Neural progenitor cell (in vitro differentiated cells): ENCODE measurements around the gene FAM162A. TPM values are rescaled to one million over a fixed set of nuclear protein-coding genes. Genes with fewer than 3 reads are reported as not detected.

Source experiments
- DNase-seq: peaks from one replicate; pipeline ENCODE4 v3.0.0-alpha.2; 2016; ENCODE audit warnings: low spot score
- H2AFZ ChIP-seq: fragments of 200-600 bp; sonication (generic); replicated peaks from 2 replicates; pipeline ENCODE4 v1.6.1; 2016; ENCODE audit warnings: antibody characterized with exemption
- H3F3A ChIP-seq: fragments of 200-600 bp; sonication (generic); 2 replicates; pipeline ENCODE4 v1.6.1; 2016; ENCODE audit warnings: antibody characterized with exemption, low read depth
- H3K27ac ChIP-seq: fragments of 200-600 bp; sonication (generic); 2 replicates; pipeline ENCODE4 v1.5.1; 2016; ENCODE audit warnings: mild to moderate bottlenecking
- H3K27me3 ChIP-seq: fragments of 200-600 bp; sonication (generic); 2 replicates; pipeline ENCODE4 v1.6.1; 2016; ENCODE audit warnings: mild to moderate bottlenecking, moderate library complexity
- H3K36me3 ChIP-seq: fragments of 200-600 bp; sonication (generic); 2 replicates; pipeline ENCODE4 v1.5.1; 2016
- H3K4me1 ChIP-seq: fragments of 200-600 bp; sonication (generic); 2 replicates; pipeline ENCODE4 v1.6.1; 2016; ENCODE audit warnings: mixed run types
- H3K4me2 ChIP-seq: fragments of 200-600 bp; sonication (generic); 2 replicates; pipeline ENCODE4 v1.6.1; 2016
- H3K4me3 ChIP-seq: fragments of 200-600 bp; sonication (generic); 2 replicates; pipeline ENCODE4 v1.5.1; 2016
- H3K79me2 ChIP-seq: fragments of 200-600 bp; sonication (generic); 2 replicates; pipeline ENCODE4 v1.6.1; 2016; ENCODE audit warnings: low read depth
- H3K9ac ChIP-seq: fragments of 200-600 bp; sonication (generic); 2 replicates; pipeline ENCODE4 v1.6.1; 2016
- H3K9me3 ChIP-seq: fragments of 200-600 bp; sonication (generic); 2 replicates; pipeline ENCODE4 v1.5.1; 2016; ENCODE audit warnings: low read depth
- H4K20me1 ChIP-seq: fragments of 200-600 bp; sonication (generic); 2 replicates; pipeline ENCODE4 v1.6.1; 2016; ENCODE audit warnings: low read depth
- H3K27ac Mint-ChIP-seq: 3 replicates; pipeline ENCODE4 v1.8.0; 2021; ENCODE audit warnings: mixed read lengths
- H3K27me3 Mint-ChIP-seq: 2 replicates; pipeline ENCODE4 v1.8.0; 2022; ENCODE audit warnings: low read depth, mild to moderate bottlenecking, inconsistent platforms, moderate library complexity, mixed read lengths; ENCODE audit not compliant: insufficient read depth
- H3K36me3 Mint-ChIP-seq: 3 replicates; pipeline ENCODE4 v1.8.0; 2021; ENCODE audit warnings: mixed read lengths
- H3K4me1 Mint-ChIP-seq: 3 replicates; pipeline ENCODE4 v1.8.0; 2021; ENCODE audit warnings: mixed read lengths
- H3K4me3 Mint-ChIP-seq: 3 replicates; pipeline ENCODE4 v1.8.0; 2021; ENCODE audit warnings: mild to moderate bottlenecking, moderate library complexity, mixed read lengths
- H3K9me3 Mint-ChIP-seq: 3 replicates; pipeline ENCODE4 v1.8.0; 2020; ENCODE audit warnings: mixed read lengths
- EZH2 ChIP-seq: fragments of 200-600 bp; sonication (generic); IDR thresholded peaks from 2 replicates; pipeline ENCODE4 v1.6.1; 2017; ENCODE audit warnings: antibody characterized with exemption, mild to moderate bottlenecking, moderate library complexity
- EZH2phosphoT487 ChIP-seq: fragments of 200-600 bp; sonication (generic); IDR thresholded peaks from 2 replicates; pipeline ENCODE4 v1.6.1; 2017; ENCODE audit warnings: antibody characterized with exemption
- total RNA-seq: library from RNA; depleted of rRNA; stranded (reverse); fragments of >200 nt; gene quantifications from 2 replicates; pipeline ENCODE4 v1.2.3, GENCODE V29; 2015; ENCODE audit warnings: low replicate concordance
- TF ChIP-seq, protein P1 (sequence below): fragments of 200-600 bp; sonication (generic); IDR thresholded peaks from 2 replicates; pipeline ENCODE4 v1.5.1; 2017; ENCODE audit warnings: antibody characterized with exemption, mild to moderate bottlenecking

FAM162A gene
- total RNA-seq, 1 donor from 2014 or later, result 66.1 TPM

DNA sequence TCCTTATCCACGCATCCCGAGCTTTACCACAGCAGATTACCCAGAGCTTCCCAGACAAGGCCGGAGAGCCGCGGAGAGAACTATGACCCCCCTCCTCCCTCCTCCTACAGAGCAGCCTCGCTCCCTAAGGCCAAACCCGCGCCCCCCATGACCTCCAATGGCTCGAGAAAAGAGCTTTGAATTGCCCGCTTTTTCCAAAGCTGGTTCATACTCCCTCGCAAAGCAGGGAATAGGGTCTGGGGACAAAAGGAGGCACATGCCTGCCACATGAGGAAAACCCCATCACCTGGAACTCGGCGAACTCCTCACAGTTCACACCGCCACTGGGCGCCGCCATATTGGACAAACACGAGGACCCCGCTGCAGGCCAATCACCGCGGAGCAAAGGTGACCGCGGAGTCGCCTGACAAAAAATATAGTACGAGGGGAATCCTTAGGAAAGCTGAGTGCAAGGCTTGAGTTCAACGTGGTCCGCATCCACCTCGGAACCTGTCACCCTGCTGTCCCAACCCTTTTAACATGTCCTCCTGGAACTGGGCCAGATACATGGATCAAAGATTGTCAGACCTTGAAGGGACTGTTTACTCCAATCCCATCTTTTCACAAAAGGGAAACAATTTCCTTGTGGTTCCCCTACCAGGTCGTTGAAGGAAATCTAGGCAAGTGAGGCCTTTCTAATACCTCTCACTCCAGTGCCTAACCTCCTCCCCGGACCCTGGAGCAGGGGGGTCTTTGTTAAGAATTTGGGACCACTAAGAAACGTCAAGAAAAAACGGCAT is 905 bp upstream of the FAM162A start, which contains the start of gene MIX23:
MIX23 (minus strand) TSS at position 344 of the 779 bp plus-strand sequence; CDS start at position 337, 7 bp downstream.
- Mint-ChIP-seq H3K27ac (peak within 1 kb of the TSS; percentile 59), H3K9me3 (no peaks in the 10 kb centered on the region), H3K4me1 (peaks cover 30% of the 10 kb centered on the region), H3K36me3 (peaks cover 2% of the 10 kb centered on the region), H3K4me3 (peak within 1 kb of the TSS; percentile 95), H3K27me3 (peaks cover 3% of the 10 kb centered on the region)
- no peaks in the 10 kb centered on the region for H3K9me3 ChIP-seq
- H3K36me3 ChIP-seq, result no peaks in the 10 kb centered on the region
- H2AFZ ChIP-seq, result peak within 1 kb of the TSS; percentile 86
- peak within 1 kb of the TSS; percentile 23 for H3K27ac ChIP-seq
- H3K4me3 ChIP-seq, result peak within 1 kb of the TSS; percentile 68
- no peaks in the 10 kb centered on the region for H4K20me1 ChIP-seq
- TF ChIP-seq EZH2 (no peak), EZH2phosphoT487 (no peak)
- TF ChIP-seq, protein P1, sequence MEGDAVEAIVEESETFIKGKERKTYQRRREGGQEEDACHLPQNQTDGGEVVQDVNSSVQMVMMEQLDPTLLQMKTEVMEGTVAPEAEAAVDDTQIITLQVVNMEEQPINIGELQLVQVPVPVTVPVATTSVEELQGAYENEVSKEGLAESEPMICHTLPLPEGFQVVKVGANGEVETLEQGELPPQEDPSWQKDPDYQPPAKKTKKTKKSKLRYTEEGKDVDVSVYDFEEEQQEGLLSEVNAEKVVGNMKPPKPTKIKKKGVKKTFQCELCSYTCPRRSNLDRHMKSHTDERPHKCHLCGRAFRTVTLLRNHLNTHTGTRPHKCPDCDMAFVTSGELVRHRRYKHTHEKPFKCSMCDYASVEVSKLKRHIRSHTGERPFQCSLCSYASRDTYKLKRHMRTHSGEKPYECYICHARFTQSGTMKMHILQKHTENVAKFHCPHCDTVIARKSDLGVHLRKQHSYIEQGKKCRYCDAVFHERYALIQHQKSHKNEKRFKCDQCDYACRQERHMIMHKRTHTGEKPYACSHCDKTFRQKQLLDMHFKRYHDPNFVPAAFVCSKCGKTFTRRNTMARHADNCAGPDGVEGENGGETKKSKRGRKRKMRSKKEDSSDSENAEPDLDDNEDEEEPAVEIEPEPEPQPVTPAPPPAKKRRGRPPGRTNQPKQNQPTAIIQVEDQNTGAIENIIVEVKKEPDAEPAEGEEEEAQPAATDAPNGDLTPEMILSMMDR, result no peak
- DNase-seq, result peak; percentile 92
- H3K79me2 ChIP-seq, result peaks cover 56% of the 10 kb centered on the region
- peak within 1 kb of the TSS; percentile 54 for H3K9ac ChIP-seq
- no peaks in the 10 kb centered on the region for H3K27me3 ChIP-seq
- H3F3A ChIP-seq, result peaks cover 7% of the 10 kb centered on the region
- H3K4me2 ChIP-seq, result peak within 1 kb of the TSS; percentile 81
- H3K4me1 ChIP-seq, result peaks cover 19% of the 10 kb centered on the region

DNA sequence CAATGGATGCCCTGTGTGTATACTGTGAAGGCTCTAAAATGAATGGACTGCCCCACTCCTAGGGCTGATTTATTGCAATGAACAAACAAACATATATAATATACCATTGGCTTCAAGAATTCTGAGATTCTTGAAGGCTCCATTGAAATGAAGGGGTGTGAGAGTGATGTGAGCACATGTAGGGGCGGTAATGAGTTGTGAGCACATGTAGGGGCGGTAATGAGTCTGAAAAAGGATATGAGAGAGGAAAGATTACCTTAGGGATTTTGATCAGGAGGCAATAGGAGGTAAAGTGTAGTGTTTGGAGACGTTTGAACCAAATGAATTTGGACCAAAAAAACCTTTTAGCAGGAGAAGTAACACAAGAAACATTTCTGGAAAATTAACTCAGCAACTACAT is 3.7 kb downstream of the FAM162A start:
- Histone ChIP-seq H3K9ac (no peak overlapping the region), H3K9me3 (no peaks in the 10 kb centered on the region), H3K79me2 (peaks cover 12% of the 10 kb centered on the region), H4K20me1 (peaks cover 17% of the 10 kb centered on the region), H3K4me3 (no peak overlapping the region), H3F3A (peaks cover 7% of the 10 kb centered on the region), H3K27ac (no peak overlapping the region), H3K4me2 (no peak overlapping the region), H3K36me3 (no peaks in the 10 kb centered on the region), H2AFZ (no peak overlapping the region), H3K27me3 (no peaks in the 10 kb centered on the region), H3K4me1 (peaks cover 12% of the 10 kb centered on the region)
- H3K27me3 Mint-ChIP-seq, result peaks cover 3% of the 10 kb centered on the region
- no peaks in the 10 kb centered on the region for H3K9me3 Mint-ChIP-seq
- H3K4me3 Mint-ChIP-seq, result no peak overlapping the region
- peaks cover 2% of the 10 kb centered on the region for H3K36me3 Mint-ChIP-seq
- DNase-seq, result no peak
- peaks cover 20% of the 10 kb centered on the region for H3K4me1 Mint-ChIP-seq
- H3K27ac Mint-ChIP-seq, result no peak overlapping the region
- TF ChIP-seq, protein P1, result no peak
- no peak for TF ChIP-seq EZH2phosphoT487
- TF ChIP-seq EZH2, result no peak

DNA sequence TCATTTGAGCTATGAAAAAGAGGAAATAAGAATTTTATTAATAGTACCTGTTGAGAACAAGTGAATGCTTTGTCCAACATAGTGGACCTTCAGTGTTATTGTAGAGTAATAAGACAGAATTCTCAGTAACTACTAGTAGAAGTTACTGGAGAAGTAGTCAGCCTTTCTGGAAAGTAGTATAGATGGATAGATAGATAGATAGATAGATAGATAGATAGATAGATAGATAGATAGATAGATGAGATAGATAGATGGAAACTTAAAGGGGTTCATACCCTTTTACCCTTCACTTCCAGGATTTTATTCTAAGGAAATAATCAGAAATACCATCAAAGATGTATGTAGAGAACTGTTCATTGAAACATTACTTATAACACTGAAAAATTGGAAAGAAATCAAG is 5.2 kb downstream of the FAM162A start:
- Mint-ChIP-seq H3K27me3 (peaks cover 3% of the 10 kb centered on the region), H3K4me1 (peaks cover 12% of the 10 kb centered on the region), H3K4me3 (no peak overlapping the region), H3K9me3 (no peaks in the 10 kb centered on the region), H3K36me3 (peaks cover 2% of the 10 kb centered on the region), H3K27ac (no peak overlapping the region)
- TF ChIP-seq EZH2, result no peak
- H3K4me3 ChIP-seq, result no peak overlapping the region
- no peak for DNase-seq
- H3K4me1 ChIP-seq, result peaks cover 7% of the 10 kb centered on the region
- no peaks in the 10 kb centered on the region for H3K36me3 ChIP-seq
- H3K79me2 ChIP-seq, result peaks cover 9% of the 10 kb centered on the region
- peaks cover 17% of the 10 kb centered on the region for H4K20me1 ChIP-seq
- H3K27ac ChIP-seq, result no peak overlapping the region
- H3K9me3 ChIP-seq, result no peaks in the 10 kb centered on the region
- H3K9ac ChIP-seq, result no peak overlapping the region
- no peak overlapping the region for H3K4me2 ChIP-seq
- no peak overlapping the region for H2AFZ ChIP-seq
- H3F3A ChIP-seq, result no peaks in the 10 kb centered on the region
- no peaks in the 10 kb centered on the region for H3K27me3 ChIP-seq

DNA sequence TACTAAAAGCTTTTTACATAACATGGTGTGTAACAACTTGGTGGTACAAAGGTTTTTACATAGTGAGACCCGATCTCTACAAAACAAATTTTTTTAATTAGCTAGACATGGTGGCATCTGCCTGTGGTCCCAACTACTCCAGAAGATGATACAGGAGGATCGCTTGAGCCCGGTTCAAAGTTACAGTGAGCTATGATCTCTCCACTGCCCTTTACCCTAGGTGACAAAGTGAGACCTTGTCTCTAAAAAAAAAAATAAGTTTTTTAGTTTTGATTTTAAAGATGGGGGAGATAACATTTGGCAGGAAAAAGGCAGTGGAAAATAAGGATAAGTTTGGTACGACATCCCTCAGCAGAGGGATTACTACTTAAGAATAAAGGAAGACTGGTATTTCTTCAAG is 5.9 kb downstream of the FAM162A start:
- Histone ChIP-seq H3K79me2 (peaks cover 9% of the 10 kb centered on the region), H3F3A (no peaks in the 10 kb centered on the region), H3K4me2 (no peak overlapping the region), H4K20me1 (peaks cover 17% of the 10 kb centered on the region), H2AFZ (no peak overlapping the region), H3K27me3 (no peaks in the 10 kb centered on the region), H3K4me3 (no peak overlapping the region), H3K9me3 (no peaks in the 10 kb centered on the region), H3K9ac (no peak overlapping the region), H3K27ac (no peak overlapping the region), H3K36me3 (no peaks in the 10 kb centered on the region), H3K4me1 (peaks cover 7% of the 10 kb centered on the region)
- Mint-ChIP-seq H3K9me3 (no peaks in the 10 kb centered on the region), H3K4me1 (peaks cover 10% of the 10 kb centered on the region), H3K36me3 (peaks cover 2% of the 10 kb centered on the region), H3K27ac (no peak overlapping the region), H3K27me3 (no peaks in the 10 kb centered on the region), H3K4me3 (no peak overlapping the region)
- no peak for TF ChIP-seq EZH2
- TF ChIP-seq EZH2phosphoT487, result no peak
- TF ChIP-seq, protein P1, result no peak
- no peak for DNase-seq
